Measurements from ENCODE around the gene ATRX.

DNA sequence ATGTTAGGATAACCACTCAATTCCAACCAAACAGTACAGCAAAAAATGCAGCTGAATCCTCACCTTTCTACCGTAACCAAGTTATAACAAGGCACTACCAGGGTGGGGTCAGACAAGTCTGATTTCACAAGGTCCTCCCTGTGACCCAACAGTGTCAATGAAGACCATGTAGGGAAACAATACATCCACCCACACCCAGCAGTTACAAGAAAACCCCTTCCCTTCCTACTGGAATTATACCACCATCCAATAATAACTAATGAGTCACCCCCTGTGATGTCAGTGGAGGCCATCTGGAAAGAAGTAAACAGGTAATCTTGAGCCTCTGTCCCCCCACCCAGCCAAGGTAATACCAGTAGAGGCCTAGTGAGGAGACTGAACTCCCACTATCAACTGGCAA, 221.2 kb downstream of the ATRX start:
- TF ChIP-seq, protein P1, sequence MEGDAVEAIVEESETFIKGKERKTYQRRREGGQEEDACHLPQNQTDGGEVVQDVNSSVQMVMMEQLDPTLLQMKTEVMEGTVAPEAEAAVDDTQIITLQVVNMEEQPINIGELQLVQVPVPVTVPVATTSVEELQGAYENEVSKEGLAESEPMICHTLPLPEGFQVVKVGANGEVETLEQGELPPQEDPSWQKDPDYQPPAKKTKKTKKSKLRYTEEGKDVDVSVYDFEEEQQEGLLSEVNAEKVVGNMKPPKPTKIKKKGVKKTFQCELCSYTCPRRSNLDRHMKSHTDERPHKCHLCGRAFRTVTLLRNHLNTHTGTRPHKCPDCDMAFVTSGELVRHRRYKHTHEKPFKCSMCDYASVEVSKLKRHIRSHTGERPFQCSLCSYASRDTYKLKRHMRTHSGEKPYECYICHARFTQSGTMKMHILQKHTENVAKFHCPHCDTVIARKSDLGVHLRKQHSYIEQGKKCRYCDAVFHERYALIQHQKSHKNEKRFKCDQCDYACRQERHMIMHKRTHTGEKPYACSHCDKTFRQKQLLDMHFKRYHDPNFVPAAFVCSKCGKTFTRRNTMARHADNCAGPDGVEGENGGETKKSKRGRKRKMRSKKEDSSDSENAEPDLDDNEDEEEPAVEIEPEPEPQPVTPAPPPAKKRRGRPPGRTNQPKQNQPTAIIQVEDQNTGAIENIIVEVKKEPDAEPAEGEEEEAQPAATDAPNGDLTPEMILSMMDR (IDR thresholded peaks at IDR 0.05; ENCODE audit: extremely low read depth in 1 of 2, insufficient read depth in 1 of 2, low read depth in 1 of 2, low read length in 2 of 2): no peak
- TF ChIP-seq POLR2A (IDR thresholded peaks at IDR 0.05; ENCODE audit: low read depth, low read length): no peak
